ENCODE measurements around the gene MTARC2.

DNA sequence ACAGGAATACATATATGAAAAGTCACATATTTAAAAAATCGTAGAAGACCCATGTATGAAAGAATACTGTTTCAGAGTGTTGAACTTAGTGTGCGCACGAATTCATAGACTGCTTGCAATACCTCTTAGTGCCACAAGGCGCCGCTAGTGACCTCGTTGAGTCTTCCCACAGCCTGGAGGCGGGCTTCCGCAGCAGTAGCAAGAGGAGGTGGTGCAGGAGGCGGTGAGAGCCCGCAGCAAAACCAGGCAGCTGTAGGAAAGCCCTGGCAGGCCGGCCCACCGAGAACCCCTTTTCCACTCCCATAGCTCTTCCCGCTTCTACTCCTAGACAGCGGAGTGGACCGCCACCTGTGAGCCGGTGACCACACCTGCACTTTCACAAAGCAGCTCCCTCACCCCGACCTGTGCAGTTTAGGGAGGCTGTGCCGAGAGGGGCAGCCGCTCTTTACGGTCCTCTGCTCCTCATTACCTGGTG is 62.1 kb downstream of the MTARC2 start:
- TF ChIP-seq EZH2 (IDR thresholded peaks at IDR 0.05; ENCODE audit: low read length, missing control alignments): no peak
- TF ChIP-seq, protein P1, sequence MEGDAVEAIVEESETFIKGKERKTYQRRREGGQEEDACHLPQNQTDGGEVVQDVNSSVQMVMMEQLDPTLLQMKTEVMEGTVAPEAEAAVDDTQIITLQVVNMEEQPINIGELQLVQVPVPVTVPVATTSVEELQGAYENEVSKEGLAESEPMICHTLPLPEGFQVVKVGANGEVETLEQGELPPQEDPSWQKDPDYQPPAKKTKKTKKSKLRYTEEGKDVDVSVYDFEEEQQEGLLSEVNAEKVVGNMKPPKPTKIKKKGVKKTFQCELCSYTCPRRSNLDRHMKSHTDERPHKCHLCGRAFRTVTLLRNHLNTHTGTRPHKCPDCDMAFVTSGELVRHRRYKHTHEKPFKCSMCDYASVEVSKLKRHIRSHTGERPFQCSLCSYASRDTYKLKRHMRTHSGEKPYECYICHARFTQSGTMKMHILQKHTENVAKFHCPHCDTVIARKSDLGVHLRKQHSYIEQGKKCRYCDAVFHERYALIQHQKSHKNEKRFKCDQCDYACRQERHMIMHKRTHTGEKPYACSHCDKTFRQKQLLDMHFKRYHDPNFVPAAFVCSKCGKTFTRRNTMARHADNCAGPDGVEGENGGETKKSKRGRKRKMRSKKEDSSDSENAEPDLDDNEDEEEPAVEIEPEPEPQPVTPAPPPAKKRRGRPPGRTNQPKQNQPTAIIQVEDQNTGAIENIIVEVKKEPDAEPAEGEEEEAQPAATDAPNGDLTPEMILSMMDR (conservative IDR thresholded peaks at IDR 0.05 in 1 of 2, IDR thresholded peaks at IDR 0.05 in 1 of 2; ENCODE audit: low read depth in 1 of 2, low read length in 2 of 2): peak; percentile 96 to 98
